TTC549 (cell line): Measurements from ENCODE around the gene TRAPPC12.

Experiments
- FAIRE-seq: peaks from 2 replicates; lab custom pipeline; 2012; peaks lifted over from hg19 to GRCh38; lab: Jason Lieb, UNC

TRAPPC12 gene

DNA sequence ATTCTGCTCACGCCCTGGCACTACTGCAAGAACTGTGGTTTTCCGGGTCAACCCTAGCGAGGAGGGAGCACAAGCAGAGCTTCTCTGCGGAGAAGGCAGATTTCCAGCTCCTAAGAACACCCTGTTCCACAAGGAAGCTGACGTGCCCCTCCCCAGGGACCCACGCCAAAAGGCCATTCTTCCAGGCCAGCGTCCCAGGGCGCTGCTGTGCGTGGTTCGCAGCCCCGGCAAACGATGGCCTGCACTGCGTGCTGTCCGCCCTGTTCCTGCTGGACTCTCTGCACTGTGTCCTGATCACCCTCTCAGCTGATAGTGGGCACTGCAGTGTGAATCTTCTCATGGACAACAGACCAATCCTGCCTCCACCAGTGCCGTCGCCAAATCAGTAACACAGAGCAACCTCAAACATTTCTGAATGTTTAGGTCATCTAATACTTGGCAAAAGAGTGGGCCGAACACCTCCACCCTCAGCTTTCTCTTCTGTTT is 90.7 kb downstream of the TRAPPC12 start:
- no peak for FAIRE-seq

DNA sequence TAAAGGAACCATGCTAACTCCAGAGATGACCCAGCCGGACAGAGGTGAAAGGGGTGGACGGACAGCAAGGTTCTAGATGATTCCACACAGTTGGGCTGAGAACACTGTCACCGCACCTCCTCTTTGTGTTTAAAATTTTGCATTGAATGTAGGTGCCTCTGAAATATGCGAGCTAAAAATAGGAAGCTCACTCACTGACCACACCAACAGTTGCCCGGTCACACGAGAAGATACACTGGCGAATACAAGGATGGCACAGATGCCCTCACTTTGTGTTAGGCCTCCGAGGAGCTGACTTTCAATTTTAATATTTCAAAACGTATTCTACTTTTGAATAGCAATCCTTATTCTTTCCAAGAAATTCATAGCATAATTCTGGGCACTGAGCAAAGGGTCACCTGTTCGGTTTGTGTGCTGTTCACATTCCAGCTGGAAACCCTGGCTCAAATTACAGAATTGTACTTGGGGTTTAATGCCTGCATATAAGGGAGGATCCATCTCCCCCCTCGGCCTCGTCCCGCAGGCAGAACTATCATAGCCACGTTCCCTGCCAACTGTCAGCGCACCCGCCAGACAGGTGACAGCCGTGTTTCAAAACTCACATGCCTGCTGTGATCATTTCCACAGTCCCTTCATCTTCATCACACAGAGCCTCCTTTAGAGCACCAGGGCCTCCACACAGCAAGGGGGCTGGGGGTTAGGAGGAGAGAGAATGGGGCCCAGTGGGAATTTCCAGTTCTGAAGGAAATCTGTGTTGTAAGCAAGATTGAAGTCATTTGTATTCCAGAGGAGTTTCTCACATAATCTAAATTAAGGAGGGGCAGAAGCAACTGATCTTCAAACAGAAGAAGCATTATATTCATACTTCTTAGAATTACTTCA is 91.6 kb downstream of the TRAPPC12 start:
- FAIRE-seq = no peak

DNA sequence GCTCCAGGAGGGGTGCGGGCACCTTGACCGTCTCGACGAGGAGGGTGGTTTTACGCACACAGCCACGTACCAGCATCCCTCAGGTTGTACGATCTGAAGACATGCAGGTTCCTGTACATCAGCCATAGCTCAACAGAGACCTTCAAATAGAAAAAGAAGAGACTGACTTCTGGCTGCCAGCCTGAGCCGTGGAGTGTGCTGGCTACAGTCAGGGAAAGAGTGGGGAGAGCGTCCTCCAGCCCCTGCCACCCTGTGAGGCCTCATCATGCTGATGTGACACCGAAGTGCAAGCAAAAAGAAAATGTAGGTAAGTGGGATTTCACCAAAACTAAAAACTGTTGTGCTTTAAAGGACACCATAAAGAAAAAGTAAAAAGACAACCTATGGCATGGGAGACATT is 92.8 kb downstream of the TRAPPC12 start:
- no peak for FAIRE-seq

DNA sequence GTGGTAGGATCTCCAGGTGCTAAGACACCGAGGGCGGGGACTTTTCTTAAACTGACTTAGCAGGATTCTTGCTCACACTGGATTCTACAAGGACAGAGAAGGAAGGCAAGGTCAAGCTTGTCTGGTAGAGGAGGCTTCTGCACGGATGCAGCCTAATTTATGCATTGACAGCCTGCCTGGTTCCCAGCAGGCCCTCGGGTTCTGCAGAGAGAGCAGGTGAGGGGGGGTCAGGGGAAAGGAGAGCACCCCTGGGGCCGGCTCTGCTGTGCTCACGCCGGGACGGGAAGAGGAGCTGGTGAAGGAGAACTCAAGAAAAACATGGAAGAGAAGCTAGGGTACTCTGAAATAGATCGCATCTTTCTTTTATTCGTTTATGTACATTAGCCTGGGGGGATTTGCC is 93.5 kb downstream of the TRAPPC12 start:
- no peak for FAIRE-seq

DNA sequence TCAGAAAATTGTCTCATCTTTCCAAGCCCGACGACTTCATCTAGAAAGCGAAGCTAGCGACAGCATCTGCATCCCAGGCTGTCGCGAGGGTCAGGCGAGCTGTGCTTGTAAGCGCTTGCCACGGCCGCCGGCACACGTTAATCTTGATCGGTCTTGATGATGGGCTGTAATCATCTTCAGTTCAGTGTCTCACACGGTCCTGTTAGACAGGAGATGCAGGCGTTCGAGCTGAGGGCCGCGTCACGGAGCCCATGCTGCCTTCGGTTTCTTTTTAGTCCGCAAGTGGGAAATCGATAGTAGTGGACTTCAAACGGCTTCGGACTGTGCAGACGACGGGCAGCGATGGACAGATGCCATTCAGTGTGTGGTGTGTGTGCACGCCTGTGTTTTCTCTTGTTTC is 96.3 kb downstream of the TRAPPC12 start:
- FAIRE-seq = no peak

DNA sequence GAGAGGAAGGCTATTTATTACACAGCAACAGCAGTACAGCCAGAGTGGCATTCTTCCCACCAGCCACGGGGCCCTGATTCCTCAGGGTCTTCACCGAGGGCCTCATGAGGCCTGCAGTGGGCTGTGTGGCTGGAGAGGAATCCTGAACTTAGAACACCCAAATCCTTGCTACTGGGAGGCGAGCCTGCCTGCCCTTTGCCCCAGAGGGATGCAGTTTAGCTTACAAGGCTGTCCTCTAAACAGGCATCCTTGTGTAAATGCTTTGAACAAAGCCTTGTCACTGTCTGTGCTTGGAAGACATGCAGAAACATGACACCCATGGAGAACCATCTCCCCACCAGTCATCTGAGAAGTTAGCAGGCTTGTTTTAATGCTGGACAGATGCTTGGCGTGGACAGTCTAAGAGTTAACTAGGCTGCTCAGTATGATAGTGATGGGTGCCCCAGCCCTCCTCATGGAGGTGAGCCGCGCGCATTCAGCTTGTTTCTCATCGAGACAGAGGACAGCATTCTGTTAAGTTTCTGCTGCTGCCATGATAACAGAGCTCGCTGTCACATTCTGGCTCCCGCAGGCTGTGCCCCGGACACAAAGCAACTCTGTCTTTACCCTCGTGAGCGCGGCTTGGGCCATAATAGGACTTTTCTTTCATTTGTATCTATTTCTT is 97.0 kb downstream of the TRAPPC12 start:
- FAIRE-seq = no peak

DNA sequence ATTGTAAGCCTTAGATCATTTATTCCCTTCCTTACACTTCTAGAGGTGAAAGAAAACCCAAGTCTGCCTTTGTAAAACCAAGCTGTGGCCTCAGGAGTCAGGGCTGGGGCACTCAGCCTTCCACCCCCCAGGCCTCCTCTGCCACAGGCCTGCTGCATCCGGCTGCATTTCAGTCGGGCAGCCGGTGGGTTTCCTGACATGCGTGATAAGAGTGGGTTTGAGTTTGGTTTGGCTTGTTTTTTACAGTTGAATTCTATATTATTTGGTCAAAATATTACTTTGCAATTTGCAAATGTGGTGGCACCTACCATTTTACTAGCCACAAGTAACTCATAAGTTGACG is 97.5 kb downstream of the TRAPPC12 start:
- FAIRE-seq = no peak

DNA sequence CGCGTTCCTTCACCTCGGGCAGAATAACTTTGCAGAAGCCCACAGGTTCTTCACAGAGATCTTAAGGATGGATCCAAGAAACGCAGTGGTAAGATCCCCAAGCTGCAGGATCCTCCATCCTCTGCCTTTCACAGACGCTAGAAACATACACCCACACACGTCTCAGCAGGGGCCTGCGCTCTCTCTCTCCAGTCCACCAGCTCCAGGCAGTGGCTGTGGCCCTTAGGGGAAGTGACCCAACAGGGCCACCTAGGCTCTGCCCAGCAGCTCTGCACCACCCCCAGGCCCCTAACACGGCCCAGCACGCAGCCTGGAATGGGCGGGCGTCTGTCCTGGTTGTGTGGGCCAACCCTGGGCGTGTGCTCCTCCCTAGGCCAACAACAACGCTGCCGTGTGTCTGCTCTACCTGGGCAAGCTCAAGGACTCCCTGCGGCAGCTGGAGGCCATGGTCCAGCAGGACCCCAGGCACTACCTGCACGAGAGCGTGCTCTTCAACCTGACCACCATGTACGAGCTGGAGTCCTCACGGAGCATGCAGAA is 99.4 kb downstream of the TRAPPC12 start:
- FAIRE-seq = no peak

DNA sequence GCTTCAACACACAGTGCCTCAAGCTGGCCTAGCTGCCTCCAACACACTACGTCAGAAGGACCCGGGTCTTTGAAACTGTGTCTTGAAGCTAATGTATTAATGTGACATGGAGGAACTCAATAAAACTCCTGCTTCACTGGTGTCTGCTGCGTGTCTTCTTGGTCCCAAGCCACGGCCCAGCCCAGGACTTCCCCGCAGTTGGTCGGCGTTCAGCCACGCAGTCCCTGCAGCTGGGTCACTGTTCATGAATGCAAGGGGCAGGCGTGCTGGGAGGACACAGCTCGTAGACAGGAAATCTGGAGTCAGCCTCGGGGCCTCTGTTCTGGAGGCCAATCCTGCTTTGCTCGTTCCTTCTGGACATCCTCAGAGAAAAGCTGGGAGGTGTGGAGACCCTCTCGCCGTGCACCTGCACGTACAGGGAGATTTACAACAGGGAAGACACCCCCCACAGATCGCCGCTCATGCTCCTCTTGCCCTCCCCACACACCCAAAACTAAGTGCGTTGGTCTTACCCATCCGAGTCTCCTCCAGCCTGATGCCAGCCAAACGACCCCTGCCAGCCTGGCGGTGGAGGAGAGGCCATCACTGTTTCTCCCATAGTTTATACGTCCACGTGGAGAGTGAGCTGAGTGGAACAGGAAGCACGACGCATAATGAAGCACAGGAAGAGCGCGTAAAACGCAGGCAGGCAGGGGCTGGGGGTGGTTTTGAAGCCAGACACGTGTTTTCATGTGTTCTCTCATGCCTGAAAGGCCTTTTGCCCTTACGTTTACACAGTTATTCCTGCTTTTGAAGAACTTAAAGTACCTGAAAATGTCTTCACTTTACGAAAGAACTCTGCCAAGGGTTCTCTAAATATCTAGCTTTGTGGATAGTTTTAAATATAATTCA is 100.2 kb downstream of the TRAPPC12 start:
- no peak for FAIRE-seq

DNA sequence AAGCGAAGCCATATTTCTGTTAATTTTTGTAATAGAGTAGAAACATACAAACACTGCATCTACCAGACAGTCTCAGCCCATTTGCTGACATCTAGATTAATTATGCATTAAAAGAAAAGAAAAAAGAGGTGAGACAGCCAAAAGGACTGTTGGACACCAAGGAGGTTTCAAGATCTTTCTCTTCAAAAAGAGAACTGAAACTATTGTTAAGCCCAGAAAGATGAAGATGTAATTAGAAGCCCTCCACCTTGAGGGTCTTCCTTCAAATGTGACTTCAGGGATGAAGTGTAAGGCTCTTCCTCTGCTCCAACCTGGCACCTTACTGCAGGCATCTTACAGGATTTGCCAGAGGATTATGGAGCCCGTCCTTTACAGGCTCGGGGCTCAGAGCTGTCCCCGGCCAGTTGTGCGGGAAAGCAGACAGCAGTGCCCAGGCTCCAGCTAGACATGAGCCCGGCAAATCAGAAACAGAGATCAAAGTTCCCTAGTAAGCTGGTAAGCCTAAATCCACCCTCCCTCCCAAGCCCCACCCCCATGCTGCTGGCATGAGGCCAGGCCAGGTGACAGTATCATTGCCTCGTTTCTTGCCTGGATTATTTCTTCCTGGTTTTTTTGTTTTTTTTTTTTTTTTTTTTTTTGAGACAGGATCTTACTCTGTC is 101.0 kb downstream of the TRAPPC12 start:
- no peak for FAIRE-seq

DNA sequence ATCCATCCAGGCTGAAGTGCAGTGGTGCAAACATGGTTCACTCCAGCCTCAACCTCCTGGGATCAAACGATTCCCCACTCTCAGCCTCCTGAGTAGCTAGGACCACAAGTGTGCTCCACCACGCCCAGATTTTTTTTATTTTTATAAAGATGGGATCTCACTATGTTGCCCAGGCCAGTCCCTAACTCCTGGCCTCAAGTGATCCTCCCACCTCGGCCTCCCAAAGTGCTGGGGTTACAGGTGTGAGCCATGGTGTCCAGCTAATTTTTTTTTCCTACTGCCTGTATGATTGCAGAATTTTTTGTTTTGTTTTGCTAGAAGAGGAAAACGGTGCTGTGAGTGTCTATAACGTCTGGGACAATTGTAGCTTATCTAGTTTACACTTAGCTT is 101.5 kb downstream of the TRAPPC12 start:
- FAIRE-seq = no peak

DNA sequence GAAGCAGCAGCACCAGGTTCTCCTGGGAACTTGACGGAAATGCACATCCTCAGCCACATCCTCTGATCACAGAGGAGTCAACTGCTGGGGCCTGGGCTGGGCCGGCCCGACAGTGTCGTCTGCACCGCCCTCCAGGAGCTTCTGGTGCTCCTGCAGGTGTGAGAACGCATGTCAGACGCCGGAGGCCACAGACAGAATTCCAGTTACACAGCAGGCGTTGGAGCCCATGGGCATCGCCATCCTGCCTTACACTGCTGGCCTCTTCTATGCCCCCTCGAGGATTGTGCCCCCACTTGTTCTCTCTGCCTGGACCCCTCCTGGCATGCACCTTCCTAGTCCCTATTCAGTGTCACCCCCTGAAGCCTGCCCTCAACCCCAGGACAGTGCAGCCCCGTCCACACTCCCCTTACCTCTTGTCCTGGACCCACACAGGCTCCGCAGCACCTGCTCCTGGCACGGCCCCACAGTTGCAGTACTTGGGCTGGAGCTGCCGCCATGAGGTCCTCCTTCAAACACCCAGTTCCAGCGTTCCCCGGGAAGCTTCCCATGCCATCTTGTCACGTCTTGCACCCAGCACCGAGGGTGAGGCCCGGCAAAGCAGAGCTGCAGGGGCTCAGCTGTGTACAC is 102.4 kb downstream of the TRAPPC12 start:
- FAIRE-seq = no peak

DNA sequence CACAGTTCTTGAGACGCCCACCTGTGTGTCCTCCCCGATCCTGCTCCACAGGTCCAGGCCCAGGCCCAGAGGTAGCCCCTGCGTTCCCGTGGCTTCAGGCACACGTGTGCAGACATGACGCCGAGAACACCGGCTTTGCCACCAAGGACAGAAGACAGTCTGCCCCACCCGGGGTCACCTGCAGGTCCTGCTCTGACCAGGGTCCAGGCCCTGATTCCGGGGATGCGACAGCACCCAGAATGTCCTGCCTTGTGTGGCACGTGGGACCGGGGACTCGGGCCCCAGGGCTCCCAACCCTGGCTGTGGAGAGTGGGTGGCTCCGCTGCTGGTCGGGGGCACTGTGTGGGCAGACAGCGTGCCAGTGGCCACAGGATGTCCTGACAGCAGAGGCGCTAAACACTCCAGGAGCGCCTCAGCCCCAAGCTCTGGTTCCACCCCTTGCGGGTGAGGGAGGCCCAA is 102.9 kb downstream of the TRAPPC12 start:
- no peak for FAIRE-seq

DNA sequence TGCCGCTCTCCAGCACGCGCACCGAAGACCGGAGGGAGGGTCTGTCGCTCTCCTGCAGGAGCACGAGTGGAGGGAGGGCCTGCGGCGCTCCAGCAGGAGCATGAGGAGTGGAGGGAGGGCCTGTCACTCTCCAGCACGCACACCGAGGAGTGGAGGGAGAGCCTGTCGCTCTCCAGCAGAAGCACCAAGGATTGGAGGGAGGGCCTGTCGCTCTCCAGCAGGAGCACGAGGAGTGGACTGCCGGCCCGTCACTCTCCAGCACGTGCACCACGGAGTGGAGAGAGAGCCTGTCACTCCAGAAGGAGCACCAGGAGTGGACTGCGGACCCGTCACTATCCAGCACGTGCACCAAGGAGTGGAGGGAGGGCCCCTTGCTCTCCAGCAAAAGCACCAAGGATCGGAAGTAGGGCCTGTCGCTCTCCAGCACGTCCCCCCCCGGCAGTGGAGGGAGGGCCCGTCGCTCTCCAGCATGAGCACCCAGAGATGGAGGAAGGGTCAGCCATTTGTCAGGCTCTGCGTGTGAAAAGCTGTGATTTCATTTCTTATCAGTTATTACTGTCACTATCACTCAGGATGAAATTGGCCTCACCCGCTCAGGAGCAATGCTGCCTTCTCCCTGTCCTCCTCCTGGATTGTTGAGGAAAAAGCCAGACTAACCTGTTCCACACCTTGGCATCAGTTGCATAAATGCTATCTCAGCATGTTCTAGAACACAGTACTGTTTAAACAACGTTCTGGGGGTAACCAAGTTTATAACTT is 103.9 kb downstream of the TRAPPC12 start:
- FAIRE-seq = no peak

DNA sequence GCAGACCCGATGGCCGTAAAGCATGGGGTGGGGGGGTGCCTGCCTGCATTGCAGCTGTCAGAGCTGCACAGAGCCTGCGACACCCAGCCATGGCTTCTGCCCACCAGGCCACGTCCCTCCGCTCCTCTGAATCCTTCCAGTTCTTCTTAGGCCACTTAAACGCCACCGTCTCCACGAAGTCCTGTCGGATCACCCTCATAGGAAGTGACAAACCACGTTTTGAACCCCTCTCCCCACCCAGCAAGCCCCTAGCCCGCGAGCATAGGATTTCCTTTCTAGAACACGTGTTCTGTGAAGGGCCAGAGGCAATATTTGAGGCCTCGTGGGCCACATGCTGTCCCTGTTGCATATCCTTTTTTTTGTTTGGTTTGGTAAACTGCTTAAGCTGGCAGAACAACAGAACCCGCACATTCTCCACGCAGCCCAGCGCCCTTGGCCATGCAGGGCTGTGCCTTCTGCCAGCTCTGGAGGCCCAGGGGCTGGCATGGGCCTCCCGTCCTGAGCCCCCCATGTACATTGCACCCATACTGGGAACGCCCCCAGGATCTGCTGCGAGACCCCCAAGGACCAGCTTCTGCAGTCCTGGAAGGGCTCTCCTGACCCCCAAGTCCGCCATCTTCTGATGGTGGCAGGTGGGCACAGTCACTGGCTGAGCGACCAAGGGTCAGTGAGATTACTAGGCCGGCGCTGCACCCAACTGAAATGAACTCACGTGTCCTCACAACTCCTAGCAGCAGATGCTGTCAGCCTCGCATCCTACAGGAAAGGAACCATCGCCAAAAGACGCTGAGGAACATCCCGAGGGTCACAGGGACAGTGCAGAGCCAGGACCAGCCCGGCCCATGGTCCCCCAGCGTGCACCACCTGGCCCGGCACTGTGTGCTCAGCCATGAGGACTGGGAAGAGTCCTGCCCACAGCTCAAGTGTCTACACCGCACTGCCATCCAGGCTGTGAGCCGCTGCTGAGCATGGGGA is 104.8 kb downstream of the TRAPPC12 start:
- FAIRE-seq = no peak

DNA sequence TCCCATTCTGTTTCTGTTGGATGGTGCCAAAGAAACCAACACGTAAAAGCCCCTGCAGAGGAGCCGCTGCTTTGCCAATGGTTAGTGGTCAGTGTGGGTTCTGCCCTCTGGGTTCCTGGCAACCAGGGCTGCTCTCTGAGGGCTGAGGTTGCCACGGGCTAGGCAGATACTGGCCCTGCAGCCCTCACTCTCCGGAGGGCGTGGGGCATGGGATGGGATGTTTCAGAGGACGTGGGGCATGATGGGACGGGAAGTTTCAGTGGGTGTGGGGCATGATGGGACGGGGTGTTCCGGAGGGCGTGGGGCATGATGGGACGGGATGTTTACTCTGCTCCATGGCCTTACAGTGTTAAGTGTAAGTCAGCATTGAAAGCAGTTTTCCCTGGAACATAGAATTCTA is 105.7 kb downstream of the TRAPPC12 start:
- FAIRE-seq = no peak

DNA sequence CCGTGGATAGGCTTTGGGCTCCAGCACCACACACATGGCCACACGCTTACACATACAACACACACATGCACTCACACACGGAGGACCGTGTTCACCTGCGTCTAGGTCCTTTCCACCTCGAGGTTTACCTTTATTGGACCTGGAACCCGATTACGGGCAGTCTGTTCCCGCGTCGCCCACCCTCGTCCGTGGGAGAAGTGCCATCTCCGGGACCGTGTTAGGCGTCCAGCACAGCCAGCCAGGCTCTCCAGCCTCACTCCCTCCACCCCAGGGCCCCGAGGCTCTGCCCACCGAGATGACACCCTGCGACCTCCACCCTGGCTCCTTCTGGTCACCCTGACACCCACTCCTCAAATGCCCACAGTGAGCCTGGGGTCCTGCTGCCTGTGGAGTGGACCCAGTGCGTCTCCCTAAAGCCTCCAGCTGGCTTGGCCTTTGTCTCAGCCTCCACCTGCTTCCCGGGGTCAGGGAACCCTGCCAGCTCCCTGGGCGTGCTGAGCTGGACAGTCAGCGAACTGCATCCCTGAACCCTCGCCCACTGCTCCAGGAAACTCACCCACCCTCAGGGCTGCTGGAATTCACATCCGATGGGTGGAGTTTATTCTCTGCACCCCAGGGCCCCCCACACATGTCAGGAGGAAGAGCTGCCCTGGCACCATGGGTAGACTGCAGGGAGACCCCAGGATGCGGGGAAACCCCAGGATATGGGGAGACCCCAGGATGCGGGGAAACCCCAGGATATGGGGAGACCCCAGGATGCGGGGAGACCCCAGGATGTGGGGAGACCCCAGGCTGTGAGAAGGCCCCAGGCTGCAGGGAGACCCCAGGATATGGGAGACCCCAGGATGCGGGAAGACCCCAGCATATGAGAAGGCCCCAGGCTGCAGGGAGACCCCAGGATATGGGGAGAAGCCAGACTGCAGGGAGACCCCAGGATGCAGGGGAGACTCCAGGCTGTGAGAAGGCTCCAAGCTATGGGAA is 106.8 kb downstream of the TRAPPC12 start:
- no peak for FAIRE-seq

DNA sequence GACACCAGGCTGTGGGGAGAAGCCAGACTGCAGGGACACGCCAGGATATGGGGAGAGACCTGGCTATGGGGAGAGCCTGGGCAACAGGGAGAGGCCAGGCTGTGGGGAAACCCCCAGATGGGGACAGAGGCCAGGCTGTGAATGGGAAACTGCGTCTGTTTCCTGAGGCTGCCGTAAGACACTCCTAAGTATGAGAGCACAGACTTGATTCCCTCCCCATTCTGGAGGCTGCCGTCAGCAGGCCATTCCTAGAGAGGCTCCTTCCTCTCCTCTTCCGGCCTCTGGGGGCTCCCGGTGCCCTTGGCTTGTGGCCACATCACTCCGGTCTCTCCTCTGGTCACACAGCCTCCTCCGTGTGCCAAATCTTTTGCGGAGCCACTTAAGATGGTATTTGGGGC is 107.5 kb downstream of the TRAPPC12 start:
- no peak for FAIRE-seq
